Glutamatergic neuron (in vitro differentiated cells): ENCODE results near the gene CYP46A1. TPM values are rescaled to one million over a fixed set of nuclear protein-coding genes. Genes with fewer than 3 reads are reported as not detected.

Experiments used
- DNase-seq: peaks from one replicate; pipeline ENCODE4 v3.0.0; 2022
- H3K27ac Mint-ChIP-seq: one replicate; pipeline ENCODE4 v1.8.0; 2020; ENCODE audit warnings: mild to moderate bottlenecking, mixed read lengths, inconsistent platforms; ENCODE audit not compliant: unreplicated experiment
- H3K27me3 Mint-ChIP-seq: one replicate; pipeline ENCODE4 v1.8.0; 2020; ENCODE audit warnings: mild to moderate bottlenecking, moderate library complexity, mixed read lengths, inconsistent platforms; ENCODE audit not compliant: unreplicated experiment
- H3K36me3 Mint-ChIP-seq: one replicate; pipeline ENCODE4 v1.8.0; 2020; ENCODE audit warnings: mild to moderate bottlenecking, mixed read lengths, inconsistent platforms; ENCODE audit not compliant: unreplicated experiment
- H3K4me1 Mint-ChIP-seq: one replicate; pipeline ENCODE4 v1.8.0; 2020; ENCODE audit warnings: mild to moderate bottlenecking, low read depth, mixed read lengths, inconsistent platforms; ENCODE audit not compliant: unreplicated experiment
- H3K4me3 Mint-ChIP-seq: one replicate; pipeline ENCODE4 v1.8.0; 2020; ENCODE audit warnings: mild to moderate bottlenecking, mixed read lengths, inconsistent platforms; ENCODE audit not compliant: unreplicated experiment
- H3K9me3 Mint-ChIP-seq: one replicate; pipeline ENCODE4 v1.8.0; 2020; ENCODE audit warnings: mild to moderate bottlenecking, moderate library complexity, mixed read lengths, inconsistent platforms; ENCODE audit not compliant: unreplicated experiment
- total RNA-seq: library from RNA; stranded (reverse); fragmentation: NEBNext Ultra II Directional; extraction: Animal tissue kit (Norgen Biotek cat#: 25700); gene quantifications from one replicate; pipeline ENCODE4 v1.2.1, GENCODE V29; 2021; ENCODE audit not compliant: unreplicated experiment
- TF ChIP-seq, protein P1 (sequence below): fragments of 200-600 bp; sonication (generic); IDR thresholded peaks from one replicate; pipeline ENCODE4 v1.5.0; 2021; ENCODE audit not compliant: partially characterized antibody, unreplicated experiment

Gene CYP46A1
- total RNA-seq, 1 donor from 2014 or later: 2.1 TPM

DNA sequence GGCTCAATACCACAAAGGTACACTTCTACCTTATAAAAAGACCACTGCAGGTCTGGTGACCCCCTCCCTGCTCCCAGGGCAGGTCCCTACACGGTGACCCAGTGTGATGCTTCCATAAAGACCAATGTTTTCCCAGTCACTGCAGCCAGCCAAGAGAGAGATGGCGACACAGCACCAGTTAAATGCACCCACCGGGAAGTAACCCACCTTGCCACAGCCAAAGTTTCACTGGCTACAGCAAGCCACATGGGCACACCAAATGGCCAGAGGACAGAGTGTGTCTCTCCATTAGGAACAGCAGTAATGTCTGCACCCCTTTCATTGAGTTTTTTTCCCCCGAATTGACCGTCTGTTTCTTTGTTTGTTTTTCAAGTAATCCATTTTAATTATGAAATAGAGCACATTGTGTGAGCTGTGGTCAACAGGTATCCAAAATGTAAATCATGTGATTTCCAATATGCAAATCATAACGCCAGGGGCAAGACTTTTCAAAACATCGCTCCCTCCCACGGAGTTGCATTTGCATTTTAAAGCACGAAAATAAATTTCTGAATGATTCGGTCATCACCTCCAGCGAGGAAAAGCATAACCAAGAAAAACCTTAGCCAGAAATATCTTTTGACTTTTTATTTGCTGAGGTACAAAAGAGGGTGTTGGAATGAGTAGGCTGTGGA, 60.2 kb downstream of the CYP46A1 start:
- TF ChIP-seq, protein P1, sequence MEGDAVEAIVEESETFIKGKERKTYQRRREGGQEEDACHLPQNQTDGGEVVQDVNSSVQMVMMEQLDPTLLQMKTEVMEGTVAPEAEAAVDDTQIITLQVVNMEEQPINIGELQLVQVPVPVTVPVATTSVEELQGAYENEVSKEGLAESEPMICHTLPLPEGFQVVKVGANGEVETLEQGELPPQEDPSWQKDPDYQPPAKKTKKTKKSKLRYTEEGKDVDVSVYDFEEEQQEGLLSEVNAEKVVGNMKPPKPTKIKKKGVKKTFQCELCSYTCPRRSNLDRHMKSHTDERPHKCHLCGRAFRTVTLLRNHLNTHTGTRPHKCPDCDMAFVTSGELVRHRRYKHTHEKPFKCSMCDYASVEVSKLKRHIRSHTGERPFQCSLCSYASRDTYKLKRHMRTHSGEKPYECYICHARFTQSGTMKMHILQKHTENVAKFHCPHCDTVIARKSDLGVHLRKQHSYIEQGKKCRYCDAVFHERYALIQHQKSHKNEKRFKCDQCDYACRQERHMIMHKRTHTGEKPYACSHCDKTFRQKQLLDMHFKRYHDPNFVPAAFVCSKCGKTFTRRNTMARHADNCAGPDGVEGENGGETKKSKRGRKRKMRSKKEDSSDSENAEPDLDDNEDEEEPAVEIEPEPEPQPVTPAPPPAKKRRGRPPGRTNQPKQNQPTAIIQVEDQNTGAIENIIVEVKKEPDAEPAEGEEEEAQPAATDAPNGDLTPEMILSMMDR: no peak
- Mint-ChIP-seq H3K4me3 (no peak overlapping the region), H3K36me3 (no peaks in the 10 kb centered on the region), H3K9me3 (peaks cover 5% of the 10 kb centered on the region), H3K27ac (no peak overlapping the region), H3K27me3 (peaks cover 8% of the 10 kb centered on the region), H3K4me1 (peaks cover 10% of the 10 kb centered on the region)
- no peak for DNase-seq

DNA sequence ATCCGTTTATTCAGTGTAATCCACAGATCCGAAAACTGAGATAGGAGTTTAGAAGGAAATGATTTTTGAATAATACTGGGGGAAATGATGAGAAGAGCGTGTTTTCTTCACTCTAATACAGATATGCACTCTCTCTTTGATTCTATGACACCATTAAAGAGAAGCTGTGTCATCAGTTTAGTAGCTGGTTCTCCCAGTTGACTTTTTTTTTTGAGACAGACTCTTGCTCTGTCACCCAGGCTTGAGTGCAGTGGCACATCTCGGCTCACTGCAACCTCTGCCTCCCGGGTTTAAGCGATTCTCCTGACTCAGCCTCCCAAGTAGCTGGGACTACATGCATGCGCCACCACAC, 60.8 kb downstream of the CYP46A1 start:
- H3K27ac Mint-ChIP-seq: no peak overlapping the region
- no peak for DNase-seq
- no peaks in the 10 kb centered on the region for H3K36me3 Mint-ChIP-seq
- H3K4me3 Mint-ChIP-seq: no peak overlapping the region
- H3K27me3 Mint-ChIP-seq: peaks cover 7% of the 10 kb centered on the region
- TF ChIP-seq, protein P1: no peak
- H3K4me1 Mint-ChIP-seq: peaks cover 11% of the 10 kb centered on the region
- peaks cover 5% of the 10 kb centered on the region for H3K9me3 Mint-ChIP-seq

DNA sequence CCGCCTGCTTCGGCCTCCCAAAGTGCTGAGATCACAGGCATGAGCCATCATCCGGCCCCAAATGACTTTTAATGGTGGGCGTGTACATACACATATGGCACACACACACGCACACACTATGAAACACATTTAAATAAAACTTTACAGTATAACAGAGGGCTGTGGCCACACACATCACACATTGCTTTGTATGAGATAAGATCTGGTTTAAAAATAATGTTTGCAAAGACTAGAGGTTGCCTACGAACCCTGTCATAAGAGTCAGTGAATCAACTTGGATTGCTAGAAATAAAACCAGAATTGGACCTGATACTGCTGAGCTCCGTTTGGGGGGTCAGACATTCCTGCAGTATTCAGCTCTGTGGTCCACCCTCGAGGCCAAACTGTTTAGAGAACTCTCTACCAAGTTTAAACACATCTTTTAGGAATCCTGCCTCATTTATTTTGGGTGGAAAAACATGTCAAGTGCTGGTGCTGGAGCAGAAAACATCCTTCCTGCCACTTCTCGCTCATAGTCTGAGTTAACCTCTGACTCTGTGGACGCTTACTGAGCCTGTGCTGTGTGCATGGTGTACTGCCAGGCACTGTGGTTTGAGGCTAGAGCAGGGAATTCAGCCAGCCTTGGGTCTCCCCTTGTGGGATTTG, 61.3 kb downstream of the CYP46A1 start:
- TF ChIP-seq, protein P1: no peak
- Mint-ChIP-seq H3K9me3 (peaks cover 5% of the 10 kb centered on the region), H3K36me3 (no peaks in the 10 kb centered on the region), H3K4me1 (peaks cover 13% of the 10 kb centered on the region), H3K27ac (no peak overlapping the region), H3K27me3 (peaks cover 9% of the 10 kb centered on the region), H3K4me3 (no peak overlapping the region)
- DNase-seq: no peak

DNA sequence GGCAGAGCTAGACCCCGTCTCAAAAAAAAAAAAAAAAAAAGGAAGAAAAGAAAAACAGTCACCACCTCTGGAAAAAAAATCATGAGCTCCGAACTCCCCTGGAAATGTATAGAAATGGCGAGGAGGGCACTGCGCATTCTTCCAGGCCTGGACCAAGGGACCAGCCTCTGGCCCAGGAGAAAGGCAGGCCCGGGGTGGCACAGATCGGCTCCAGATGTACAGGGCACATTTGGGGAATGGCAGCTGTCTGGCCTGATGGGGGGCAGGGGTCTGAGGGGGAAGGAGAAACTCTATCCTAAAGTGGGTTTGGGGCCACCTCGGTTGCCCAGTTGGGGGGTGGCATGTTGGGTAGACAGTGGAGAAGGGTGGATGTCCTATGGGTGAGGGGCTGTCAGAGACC, 63.1 kb downstream of the CYP46A1 start:
- Mint-ChIP-seq H3K36me3 (no peaks in the 10 kb centered on the region), H3K27ac (no peak overlapping the region), H3K4me3 (no peak overlapping the region), H3K9me3 (peaks cover 5% of the 10 kb centered on the region), H3K4me1 (peaks cover 18% of the 10 kb centered on the region), H3K27me3 (peaks cover 9% of the 10 kb centered on the region)
- TF ChIP-seq, protein P1: no peak
- DNase-seq: no peak
